Sciatic nerve (tissue), 2 donors: ENCODE measurements around the gene SYT6. TPM values are rescaled to one million over a fixed set of nuclear protein-coding genes. Genes with fewer than 3 reads are reported as not detected.
"Not testable (repeated sequence)": the region's sequence is repeated elsewhere in the genome, so short reads cannot be mapped to it uniquely, and the experiment has no call there.

Experiments
- ATAC-seq: fragments of 200-7000 bp; cut with Tn5 transposase; one replicate; pipeline ENCODE4 v1.9.1; 2020; ENCODE audit warnings: mild to moderate bottlenecking, moderate library complexity
- DNase-seq: peaks from one replicate; pipeline ENCODE4 v3.0.0-alpha.2; 2020; ENCODE audit warnings: low spot score
- intact Hi-C: fragments of 100-400 bp; cut with DNase I; formaldehyde crosslinking; loops from one replicate; pipeline ENCODE4 v1.14.2; 2022
- total RNA-seq: library from RNA; stranded (reverse); fragmentation: NEBNext Ultra II Directional; extraction: Animal tissue kit (Norgen Biotek cat#: 25700); gene quantifications from one replicate; pipeline ENCODE4 v1.2.1, GENCODE V29; 2021
- donor health status: DM: no; HTN: no; CAD: no.
- donor health status: DM: no; HTN: no; CAD: no.

The SYT6 gene
- total RNA-seq, 1 donor from 2014 or later: 0.40 TPM

GRCh38 chr1:114081437-114082303, 72.0 kb downstream of the SYT6 start:
- intact Hi-C loops: no loop called here
- DNase-seq (no peak), ATAC-seq (peak; percentile 80)

GRCh38 chr1:114080511-114081436, 72.9 kb downstream of the SYT6 start:
- peak; percentile 53 for ATAC-seq
- no peak for DNase-seq
- intact Hi-C loops: no loop called here

- ATAC-seq (no peak), DNase-seq (no peak)
- intact Hi-C loops: no loop called here
Measured at GRCh38 chr1:114079596-114080190, 74.0 kb downstream of the SYT6 start.

- intact Hi-C loops: no loop called here
- DNase-seq (no peak), ATAC-seq (no peak)
Measured at GRCh38 chr1:114078116-114078515, 75.6 kb downstream of the SYT6 start.

GRCh38 chr1:114077188-114077587, 76.5 kb downstream of the SYT6 start:
- DNase-seq: no peak
- intact Hi-C loops: no loop called here

GRCh38 chr1:114076308-114076707, 77.4 kb downstream of the SYT6 start:
- ATAC-seq (no peak), DNase-seq (no peak)
- intact Hi-C loops: no loop called here

More at GRCh38 chr1:114077188-114077587, 76.5 kb downstream of the SYT6 start:
- ATAC-seq: no peak

GRCh38 chr1:114075546-114076242, 78.0 kb downstream of the SYT6 start:
- DNase-seq (no peak), ATAC-seq (no peak)
- intact Hi-C loops: no loop called here

- ATAC-seq (no peak), DNase-seq (no peak)
- intact Hi-C loops: no loop called here
Measured at GRCh38 chr1:114075105-114075504, 78.6 kb downstream of the SYT6 start.

- intact Hi-C loops: no loop called here
- ATAC-seq: no peak
- no peak for DNase-seq
Measured at GRCh38 chr1:114072246-114072645, 81.4 kb downstream of the SYT6 start.

- intact Hi-C loops, ATAC-seq, DNase-seq: not testable (repeated sequence)
Measured at GRCh38 chr1:114069762-114070161, 83.9 kb downstream of the SYT6 start.

- ATAC-seq, DNase-seq, intact Hi-C loops: not testable (repeated sequence)
Measured at GRCh38 chr1:114068684-114069083, 85.0 kb downstream of the SYT6 start.

GRCh38 chr1:114065671-114066070, 88.0 kb downstream of the SYT6 start:
- ATAC-seq, intact Hi-C loops, DNase-seq: not testable (repeated sequence)

GRCh38 chr1:114063544-114063943, 90.1 kb downstream of the SYT6 start:
- intact Hi-C loops: no loop called here
- DNase-seq: no peak
- ATAC-seq: no peak

- intact Hi-C loops: no loop called here
- DNase-seq (no peak), ATAC-seq (peak; percentile 24)
Measured at GRCh38 chr1:114062477-114063099, 91.1 kb downstream of the SYT6 start.

- intact Hi-C loops: no loop called here
- DNase-seq (no peak), ATAC-seq (no peak)
Measured at GRCh38 chr1:114061121-114061830, 92.4 kb downstream of the SYT6 start.

- DNase-seq, intact Hi-C loops, ATAC-seq: not testable (repeated sequence)
Measured at GRCh38 chr1:114058236-114058635, 95.4 kb downstream of the SYT6 start.

- intact Hi-C loops: no loop called here
Measured at GRCh38 chr1:114054148-114054547, 99.5 kb downstream of the SYT6 start.

GRCh38 chr1:114048232-114048631, 105.4 kb downstream of the SYT6 start:
- intact Hi-C loops: no loop called here
- no peak for DNase-seq
- no peak for ATAC-seq

More at GRCh38 chr1:114054148-114054547, 99.5 kb downstream of the SYT6 start:
- no peak for DNase-seq
- ATAC-seq: no peak
